Psoas muscle (tissue), 8 donors: ENCODE measurements around the gene LRRC4C. TPM values are rescaled to one million over a fixed set of nuclear protein-coding genes. Genes with fewer than 3 reads are reported as not detected.

ENCODE experiments used
- ATAC-seq, 4 donors: fragments of 200-7000 bp; cut with Tn5 transposase; one replicate each; pipeline ENCODE4 v1.9.1; 2020; ENCODE audit warnings: moderate library complexity in 3 of 4, mild to moderate bottlenecking in 2 of 4
- DNase-seq, 2 donors: peaks; one replicate each; pipeline ENCODE4 v3.0.0-alpha.2; 2020
- H3K27ac ChIP-seq: fragments of 200-600 bp; one replicate; pipeline ENCODE4 v1.8.0; 2022
- H3K27me3 ChIP-seq, 3 donors: fragments of 200-600 bp in 1 of 3; one replicate each; pipeline versions ENCODE4 v1.6.1 to v1.8.0; 2013 to 2022; ENCODE audit warnings: low read length in 2 of 3, mild to moderate bottlenecking in 2 of 3, moderate library complexity in 1 of 3; ENCODE audit not compliant: insufficient read depth in 3 of 3
- H3K36me3 ChIP-seq, 2 donors: fragments of 200-600 bp in 1 of 2; one replicate each; pipeline versions ENCODE4 v1.6.1 to v1.8.0; 2013 to 2022; ENCODE audit warnings: low read depth in 1 of 2, mild to moderate bottlenecking in 1 of 2, moderate library complexity in 1 of 2; ENCODE audit not compliant: insufficient read depth in 1 of 2
- H3K4me1 ChIP-seq: fragments of 200-600 bp; one replicate; pipeline ENCODE4 v1.8.0; 2022
- H3K4me3 ChIP-seq: fragments of 200-600 bp; one replicate; pipeline ENCODE4 v1.8.0; 2022; ENCODE audit warnings: mild to moderate bottlenecking
- H3K9me3 ChIP-seq: fragments of 200-600 bp; one replicate; pipeline ENCODE4 v1.8.0; 2022
- WGBS, 3 donors: extraction: QIAGEN DNeasy Blood & Tissue Kit; methylation state at CpG; one replicate each; pipeline versions ENCODE4 v1.1.6 to v1.1.7; 2013; 5-methylcytosine and 5-hydroxymethylcytosine counted together
- intact Hi-C, 2 donors: fragments of 100-400 bp; cut with DNase I; formaldehyde crosslinking; loops; one replicate each; pipeline versions ENCODE4 v1.11.0 to v1.14.2; 2022
- polyA plus RNA-seq, 3 donors: library from polyadenylated mRNA; stranded (reverse); fragments of 200-250 nt; gene quantifications; one replicate each; pipeline ENCODE4 v1.2.3, GENCODE V29; 2013
- total RNA-seq, 4 donors: library from RNA; stranded (reverse); fragmentation: NEBNext Ultra II Directional in 2 of 4; extraction: Animal tissue kit (Norgen Biotek cat#: 25700) in 2 of 4; gene quantifications; one replicate each; pipeline versions ENCODE4 v1.2.1 to v1.2.4, GENCODE V29; 2021 to 2023
- TF ChIP-seq, protein P1 (sequence below): fragments of 200-600 bp; IDR thresholded peaks from one replicate; pipeline ENCODE4 v1.8.0; 2022; ENCODE audit warnings: antibody characterized with exemption
- donor health status: healthy with polysubstance abuse.
- donor health status: DM: no; HTN: no; CAD: no; lungs with moderate emphysema.
- donor health status: Bipolar disorder and iron deficiency.
- donor health status: healthy.
- donor health status: DM: yes; HTN: yes; CAD: no.
- donor health status: DM: no; HTN: no; CAD: no.
- donor health status: DM: no; HTN: no; CAD: no.
- donor health status: DM: yes; HTN: yes; CAD: no.

The LRRC4C gene
- total and polyA plus RNA-seq, 7 donors = 0.04 to 0.34 (median 0.12) TPM; not detected in 1

GRCh38 chr11:40100162-40100553 is 1359.3 kb downstream of the LRRC4C start:
- ATAC-seq = no peak
- Histone ChIP-seq H3K36me3 (no peaks in the 10 kb centered on the region), H3K27me3 (no peaks in the 10 kb centered on the region), H3K9me3 (no peaks in the 10 kb centered on the region), H3K4me1 (no peaks in the 10 kb centered on the region), H3K4me3 (no peak overlapping the region), H3K27ac (no peak overlapping the region)
- intact Hi-C loops = no loop called here
- no peak for DNase-seq
- 80 to 89% (median 88%) methylated on average over 5 of the region's 5 CpGs for WGBS, 3 donors
- TF ChIP-seq, protein P1, sequence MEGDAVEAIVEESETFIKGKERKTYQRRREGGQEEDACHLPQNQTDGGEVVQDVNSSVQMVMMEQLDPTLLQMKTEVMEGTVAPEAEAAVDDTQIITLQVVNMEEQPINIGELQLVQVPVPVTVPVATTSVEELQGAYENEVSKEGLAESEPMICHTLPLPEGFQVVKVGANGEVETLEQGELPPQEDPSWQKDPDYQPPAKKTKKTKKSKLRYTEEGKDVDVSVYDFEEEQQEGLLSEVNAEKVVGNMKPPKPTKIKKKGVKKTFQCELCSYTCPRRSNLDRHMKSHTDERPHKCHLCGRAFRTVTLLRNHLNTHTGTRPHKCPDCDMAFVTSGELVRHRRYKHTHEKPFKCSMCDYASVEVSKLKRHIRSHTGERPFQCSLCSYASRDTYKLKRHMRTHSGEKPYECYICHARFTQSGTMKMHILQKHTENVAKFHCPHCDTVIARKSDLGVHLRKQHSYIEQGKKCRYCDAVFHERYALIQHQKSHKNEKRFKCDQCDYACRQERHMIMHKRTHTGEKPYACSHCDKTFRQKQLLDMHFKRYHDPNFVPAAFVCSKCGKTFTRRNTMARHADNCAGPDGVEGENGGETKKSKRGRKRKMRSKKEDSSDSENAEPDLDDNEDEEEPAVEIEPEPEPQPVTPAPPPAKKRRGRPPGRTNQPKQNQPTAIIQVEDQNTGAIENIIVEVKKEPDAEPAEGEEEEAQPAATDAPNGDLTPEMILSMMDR = no peak

DNA sequence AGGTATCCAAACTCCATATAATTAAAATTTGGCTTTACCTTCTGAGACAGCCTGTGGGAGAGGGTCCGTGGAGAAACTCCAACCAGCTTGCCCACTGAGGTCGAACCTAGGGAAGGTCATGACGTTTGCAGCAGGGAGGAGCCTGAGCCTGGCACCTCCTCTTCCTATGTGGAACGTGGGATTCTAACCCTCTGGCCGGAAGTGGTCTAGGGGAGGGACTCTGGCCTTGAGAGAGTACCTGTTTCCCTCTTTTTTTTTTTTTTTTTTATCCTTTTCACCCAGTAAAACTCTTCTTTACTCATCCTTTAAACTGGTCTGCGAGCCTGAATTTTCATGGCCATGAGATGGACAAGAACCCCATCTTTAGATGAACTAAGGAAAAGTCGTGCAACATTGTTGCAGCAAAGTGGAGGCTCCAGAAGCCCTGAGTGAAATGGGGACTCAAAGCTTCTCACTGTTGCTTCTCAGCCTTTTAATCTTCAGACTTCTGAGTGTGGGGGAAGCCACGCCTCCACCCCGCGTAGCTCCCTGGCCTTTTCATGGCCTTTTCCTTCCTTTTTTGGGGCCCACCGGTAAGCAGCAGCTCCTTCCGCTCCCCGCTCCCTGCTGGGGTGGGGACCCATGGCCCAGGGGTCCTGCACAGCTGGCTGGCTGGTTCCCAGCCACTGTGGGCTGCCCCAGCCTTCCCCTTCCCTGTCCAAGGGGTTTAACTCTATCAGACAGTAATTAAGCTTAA is 1359.9 kb downstream of the LRRC4C start:
- no peak for DNase-seq
- no peak overlapping the region for H3K27ac ChIP-seq
- no peak for ATAC-seq
- 64 to 73% (median 69%) methylated on average over 13 of the region's 13 CpGs for WGBS, 3 donors
- no peaks in the 10 kb centered on the region for H3K27me3 ChIP-seq
- H3K4me3 ChIP-seq = no peak overlapping the region
- H3K4me1 ChIP-seq = no peaks in the 10 kb centered on the region
- no peaks in the 10 kb centered on the region for H3K9me3 ChIP-seq
- H3K36me3 ChIP-seq = no peaks in the 10 kb centered on the region
- intact Hi-C loops = no loop called here
- TF ChIP-seq, protein P1 = no peak

- no peaks in the 10 kb centered on the region for H3K4me1 ChIP-seq
- ATAC-seq (no peak), DNase-seq (no peak)
- no peak overlapping the region for H3K4me3 ChIP-seq
- no peak overlapping the region for H3K27ac ChIP-seq
- no peaks in the 10 kb centered on the region for H3K36me3 ChIP-seq
- H3K9me3 ChIP-seq = no peaks in the 10 kb centered on the region
- intact Hi-C loops = no loop called here
- WGBS, 3 donors = 29 to 36% (median 33%) methylated on average over 1 of the region's 1 CpG
- TF ChIP-seq, protein P1 = no peak
- H3K27me3 ChIP-seq = no peaks in the 10 kb centered on the region
Measured at GRCh38 chr11:40095446-40095845, 1364.0 kb downstream of the LRRC4C start.

DNA sequence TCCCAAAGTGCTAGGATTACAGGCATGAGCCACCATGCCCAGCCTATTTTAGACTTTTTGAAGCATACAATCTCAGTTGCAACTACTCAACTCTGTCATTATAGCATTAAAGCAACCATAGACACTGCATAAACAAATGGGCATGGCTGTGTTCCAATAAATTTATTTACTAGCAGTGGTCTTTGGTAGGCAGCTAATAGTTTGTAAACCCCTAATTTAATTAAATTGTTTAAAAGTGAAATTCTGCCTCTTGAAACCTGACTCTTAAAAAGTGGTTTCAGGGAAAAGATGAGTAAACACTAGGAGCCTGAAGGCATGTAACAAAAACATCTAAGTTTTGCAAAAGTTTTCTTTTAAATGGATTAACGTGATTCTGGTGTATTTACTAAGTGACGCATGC is 1364.5 kb downstream of the LRRC4C start:
- ATAC-seq (no peak), DNase-seq (no peak)
- WGBS, 3 donors = 74 to 84% (median 74%) methylated on average over 2 of the region's 2 CpGs
- no peaks in the 10 kb centered on the region for H3K27me3 ChIP-seq
- no peak overlapping the region for H3K27ac ChIP-seq
- H3K4me3 ChIP-seq = no peak overlapping the region
- intact Hi-C loops = no loop called here
- no peaks in the 10 kb centered on the region for H3K9me3 ChIP-seq
- TF ChIP-seq, protein P1 = no peak
- H3K36me3 ChIP-seq = no peaks in the 10 kb centered on the region
- no peaks in the 10 kb centered on the region for H3K4me1 ChIP-seq

DNA sequence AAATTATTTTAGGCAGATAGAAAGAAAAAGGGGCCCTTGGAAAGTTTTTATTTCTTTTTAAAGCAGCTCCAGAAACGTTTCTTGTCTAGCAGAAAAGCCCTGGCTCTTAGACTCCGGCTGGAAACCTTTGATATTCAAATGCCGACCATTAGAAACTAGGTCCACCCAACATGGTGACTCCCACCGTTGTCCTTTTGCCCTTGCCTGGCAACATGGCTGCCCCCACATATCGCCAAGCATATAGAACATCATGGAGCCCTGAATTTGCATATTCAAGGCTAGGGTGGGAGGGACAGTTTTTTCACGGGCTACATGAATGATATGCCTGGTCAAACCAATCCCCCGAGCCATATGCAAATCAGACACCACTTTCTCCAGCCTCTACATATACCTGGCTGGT is 1379.0 kb downstream of the LRRC4C start:
- Histone ChIP-seq H3K4me3 (no peak overlapping the region), H3K36me3 (no peaks in the 10 kb centered on the region), H3K27ac (no peak overlapping the region), H3K9me3 (no peaks in the 10 kb centered on the region), H3K4me1 (no peaks in the 10 kb centered on the region), H3K27me3 (no peaks in the 10 kb centered on the region)
- no peak for DNase-seq
- intact Hi-C loops = no loop called here
- whole genome bisulfite sequencing, 3 donors = 73 to 77% (median 73%) methylated on average over 7 of the region's 7 CpGs
- no peak for ATAC-seq
- TF ChIP-seq, protein P1 = no peak
